ENCODE measurements around the gene CACFD1.
"Not testable (repeated sequence)": the region's sequence is repeated elsewhere in the genome, so short reads cannot be mapped to it uniquely, and the experiment has no call there.

CACFD1 gene

DNA sequence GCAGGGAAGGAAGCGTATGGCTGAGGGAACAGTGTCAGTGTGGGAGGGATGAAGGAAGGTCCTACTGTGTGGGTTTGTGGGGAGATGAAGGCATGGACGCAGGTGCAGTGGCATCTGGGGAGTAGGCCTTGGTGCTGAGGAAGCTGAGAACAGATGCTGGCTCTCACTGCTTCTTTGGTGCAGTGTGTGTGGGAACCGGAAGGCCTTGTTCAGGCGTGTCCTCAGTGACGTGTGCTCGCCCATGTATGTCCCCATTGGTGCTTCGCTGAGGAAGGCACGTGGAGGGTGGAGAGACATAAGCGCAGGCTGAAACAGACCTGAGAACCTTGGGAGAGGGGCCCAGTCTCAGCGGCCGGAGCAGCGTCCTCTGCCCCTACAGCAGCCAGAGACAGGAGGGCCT is 18.9 kb upstream of the CACFD1 start:
- DNase-seq (ENCODE audit: low read depth) = no peak

DNA sequence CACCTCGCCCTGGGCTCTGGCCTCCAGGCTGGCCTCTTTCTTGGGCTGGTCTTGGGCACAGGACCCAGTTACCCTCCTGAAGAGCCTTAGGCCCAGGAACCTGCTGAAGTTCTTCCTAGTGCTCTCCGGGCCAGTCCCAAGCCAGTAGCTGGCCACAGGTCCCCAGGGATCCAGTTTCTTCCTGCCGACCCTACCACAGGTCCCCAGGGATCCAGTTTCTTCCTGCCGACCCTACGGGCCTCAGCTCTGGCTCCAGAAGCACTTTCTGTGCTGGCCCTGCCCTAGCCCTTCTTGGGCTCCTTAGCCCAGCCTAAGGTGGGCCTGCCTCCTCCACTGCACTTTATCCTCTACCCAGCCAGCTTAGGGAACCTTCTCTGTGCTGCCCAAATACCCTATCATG is 18.2 kb upstream of the CACFD1 start:
- no peak for DNase-seq (ENCODE audit: low read depth)

DNA sequence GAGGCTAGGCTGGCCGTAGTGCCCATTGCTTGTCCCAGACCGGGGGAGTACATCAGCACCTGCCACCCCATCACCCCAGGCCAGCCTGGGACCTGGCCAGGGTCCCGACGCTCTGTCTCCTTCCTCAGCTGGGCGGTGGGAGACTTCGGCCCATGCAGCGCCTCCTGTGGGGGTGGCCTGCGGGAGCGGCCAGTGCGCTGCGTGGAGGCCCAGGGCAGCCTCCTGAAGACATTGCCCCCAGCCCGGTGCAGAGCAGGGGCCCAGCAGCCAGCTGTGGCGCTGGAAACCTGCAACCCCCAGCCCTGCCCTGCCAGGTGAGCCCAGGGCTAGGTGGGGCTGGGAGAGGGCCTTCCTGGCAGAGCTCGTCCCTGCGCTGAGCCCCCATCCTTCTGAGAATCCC is 16.5 kb upstream of the CACFD1 start:
- DNase-seq (ENCODE audit: low read depth) = no peak

DNA sequence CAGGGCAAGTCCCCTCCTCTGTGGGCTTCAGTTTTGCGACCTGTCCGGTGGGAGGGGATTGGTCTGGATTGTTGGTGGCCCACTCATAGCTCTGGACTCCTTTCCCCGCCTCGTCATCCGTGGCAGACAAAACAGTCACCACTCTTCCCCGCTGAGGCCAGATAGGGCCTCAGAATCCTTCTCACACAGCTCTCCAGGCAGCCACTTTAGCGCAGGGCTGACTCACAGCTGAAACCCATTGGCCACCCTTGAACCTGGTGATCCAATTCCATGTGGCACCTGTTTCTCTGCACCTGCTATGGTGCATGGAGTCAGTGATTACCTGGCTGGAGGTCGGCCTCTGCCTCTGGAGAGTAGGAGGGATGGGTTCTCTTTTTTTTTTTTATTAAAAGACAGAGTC is 15.8 kb upstream of the CACFD1 start:
- no peak for DNase-seq (ENCODE audit: low read depth)

DNA sequence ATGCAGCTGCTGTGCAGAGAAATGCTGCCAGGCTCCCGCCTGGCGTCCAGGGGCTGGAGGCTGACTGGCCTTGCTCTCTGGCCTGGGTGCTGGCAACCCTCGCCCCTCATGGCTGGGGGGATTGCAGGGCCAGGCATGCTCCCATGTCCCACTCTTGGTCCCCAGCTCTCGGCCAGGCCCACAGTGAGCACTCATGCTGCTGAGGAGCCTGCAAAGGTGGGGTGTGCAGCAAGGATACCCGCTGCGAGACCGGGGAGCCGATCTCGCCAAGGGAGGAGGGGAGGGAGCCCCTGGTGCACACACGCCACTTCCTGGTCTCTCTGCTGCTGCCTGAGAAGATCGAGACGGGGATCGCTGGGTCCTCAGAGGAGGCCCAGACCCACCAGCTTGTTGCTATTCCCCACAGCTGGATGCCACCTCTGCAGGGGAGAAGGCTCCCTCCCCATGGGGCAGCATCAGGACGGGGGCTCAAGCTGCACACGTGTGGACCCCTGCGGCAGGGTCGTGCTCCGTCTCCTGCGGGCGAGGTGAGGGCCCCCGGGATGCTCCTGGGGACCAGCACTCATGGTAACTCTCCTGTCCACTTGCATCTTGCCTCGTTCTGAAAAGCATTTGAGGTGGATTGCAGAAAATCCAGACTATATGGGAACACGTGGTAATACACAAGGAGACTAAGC is 14.3 kb upstream of the CACFD1 start:
- DNase-seq (ENCODE audit: low read depth) = no peak

DNA sequence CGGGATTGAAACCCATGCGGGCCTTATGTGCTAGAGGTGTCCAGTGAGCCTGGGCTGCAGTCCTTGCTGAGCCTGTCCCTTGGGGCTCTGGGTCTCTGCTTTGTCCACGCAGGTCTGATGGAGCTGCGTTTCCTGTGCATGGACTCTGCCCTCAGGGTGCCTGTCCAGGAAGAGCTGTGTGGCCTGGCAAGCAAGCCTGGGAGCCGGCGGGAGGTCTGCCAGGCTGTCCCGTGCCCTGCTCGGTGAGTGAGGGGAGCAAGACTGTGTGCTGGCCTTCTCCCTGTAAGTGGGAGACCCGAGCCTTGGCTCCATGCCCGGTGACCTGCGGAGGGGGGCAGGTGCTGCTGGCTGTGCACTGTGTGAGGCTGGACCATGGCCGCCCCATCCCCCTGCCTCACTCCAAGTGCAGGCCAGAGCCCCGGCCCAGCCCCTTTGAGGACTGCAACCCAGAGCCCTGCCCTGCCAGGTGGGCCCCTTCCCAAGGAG is 11.2 kb upstream of the CACFD1 start:
- DNase-seq (ENCODE audit: low read depth) = no peak

DNA sequence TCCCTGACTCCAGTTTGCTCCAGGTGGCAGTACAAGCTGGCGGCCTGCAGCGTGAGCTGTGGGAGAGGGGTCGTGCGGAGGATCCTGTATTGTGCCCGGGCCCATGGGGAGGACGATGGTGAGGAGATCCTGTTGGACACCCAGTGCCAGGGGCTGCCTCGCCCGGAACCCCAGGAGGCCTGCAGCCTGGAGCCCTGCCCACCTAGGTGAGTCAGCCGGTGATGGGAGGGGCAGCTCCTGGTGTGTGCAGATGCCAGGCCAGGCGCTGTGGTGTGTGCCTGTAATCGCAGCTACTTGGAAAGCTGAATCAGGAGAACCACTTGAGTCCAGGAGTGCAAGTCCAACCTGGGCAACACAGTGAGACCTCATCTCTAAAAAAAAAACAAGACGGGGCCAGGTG is 10.0 kb upstream of the CACFD1 start:
- no peak for DNase-seq (ENCODE audit: low read depth)

DNA sequence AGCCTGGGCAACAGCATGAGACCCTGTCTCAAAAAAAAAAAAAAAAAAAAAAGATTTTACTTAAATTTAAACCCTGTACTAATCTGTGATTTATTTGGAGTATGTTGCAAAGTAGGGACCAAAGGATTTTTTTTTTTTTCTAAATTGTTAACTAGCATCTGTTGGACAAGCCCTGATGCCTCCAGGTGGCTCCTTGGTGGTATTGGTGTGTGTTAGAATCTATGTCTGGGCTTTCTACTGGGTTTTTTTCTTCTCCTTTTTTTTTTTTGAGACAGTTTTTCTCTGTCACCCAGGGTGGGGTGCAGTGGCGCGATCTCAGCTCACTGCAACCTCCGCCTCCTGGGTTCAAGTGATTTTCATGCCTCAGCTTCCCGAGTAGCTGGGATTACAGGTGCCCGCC is 7.9 kb upstream of the CACFD1 start:
- DNase-seq (ENCODE audit: low read depth) = not testable (repeated sequence)

DNA sequence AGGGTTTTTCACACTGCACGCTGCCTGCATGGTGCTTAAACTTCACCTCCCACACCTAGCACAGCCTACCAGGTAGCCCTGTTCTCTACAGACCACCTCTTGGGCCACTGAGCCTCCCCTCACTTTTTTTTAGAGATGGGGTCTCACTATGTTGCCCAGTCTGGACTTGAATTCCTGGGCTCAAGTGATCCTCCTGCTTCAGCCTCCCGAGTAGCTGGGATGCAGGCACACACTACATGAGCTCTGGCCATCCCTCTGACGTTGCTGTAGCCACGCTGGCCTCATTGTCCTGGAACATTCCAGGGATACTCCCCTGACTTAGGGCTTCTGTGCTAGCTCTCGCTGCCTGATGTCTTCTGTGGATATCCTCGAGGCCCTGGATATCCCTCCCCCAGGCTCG is 7.2 kb upstream of the CACFD1 start:
- no peak for DNase-seq (ENCODE audit: low read depth)

DNA sequence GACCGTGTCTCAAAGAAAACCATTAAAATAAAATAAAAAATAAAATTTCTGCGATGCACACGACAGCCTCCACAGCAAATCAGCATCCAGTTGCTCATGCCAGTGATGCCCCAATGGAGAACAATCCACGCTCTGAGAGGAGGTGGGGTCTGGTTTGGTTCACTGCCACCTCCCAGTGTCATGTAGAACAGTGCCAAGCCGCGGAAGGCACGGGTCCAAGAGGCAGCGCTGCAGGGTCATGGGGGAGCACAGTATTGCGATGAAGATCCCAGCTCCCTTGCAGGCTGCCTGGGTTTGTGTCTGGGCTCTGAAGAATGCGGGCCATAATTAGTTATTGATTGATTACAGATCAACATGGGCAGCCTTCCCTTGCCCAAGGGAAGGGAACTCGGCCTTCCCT is 6.1 kb upstream of the CACFD1 start:
- no peak for DNase-seq (ENCODE audit: low read depth)

DNA sequence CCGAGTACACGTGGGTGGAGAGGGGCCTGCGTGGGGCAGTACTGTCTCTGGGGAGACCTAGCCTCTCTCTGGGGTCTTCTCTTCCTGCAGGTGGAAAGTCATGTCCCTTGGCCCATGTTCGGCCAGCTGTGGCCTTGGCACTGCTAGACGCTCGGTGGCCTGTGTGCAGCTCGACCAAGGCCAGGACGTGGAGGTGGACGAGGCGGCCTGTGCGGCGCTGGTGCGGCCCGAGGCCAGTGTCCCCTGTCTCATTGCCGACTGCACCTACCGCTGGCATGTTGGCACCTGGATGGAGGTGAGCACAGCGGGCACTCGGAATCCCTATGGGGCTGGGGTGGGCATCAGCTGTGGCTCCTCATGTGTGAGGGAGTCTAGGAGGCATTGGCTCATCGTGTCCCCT is 5.5 kb upstream of the CACFD1 start:
- no peak for DNase-seq (ENCODE audit: low read depth)

DNA sequence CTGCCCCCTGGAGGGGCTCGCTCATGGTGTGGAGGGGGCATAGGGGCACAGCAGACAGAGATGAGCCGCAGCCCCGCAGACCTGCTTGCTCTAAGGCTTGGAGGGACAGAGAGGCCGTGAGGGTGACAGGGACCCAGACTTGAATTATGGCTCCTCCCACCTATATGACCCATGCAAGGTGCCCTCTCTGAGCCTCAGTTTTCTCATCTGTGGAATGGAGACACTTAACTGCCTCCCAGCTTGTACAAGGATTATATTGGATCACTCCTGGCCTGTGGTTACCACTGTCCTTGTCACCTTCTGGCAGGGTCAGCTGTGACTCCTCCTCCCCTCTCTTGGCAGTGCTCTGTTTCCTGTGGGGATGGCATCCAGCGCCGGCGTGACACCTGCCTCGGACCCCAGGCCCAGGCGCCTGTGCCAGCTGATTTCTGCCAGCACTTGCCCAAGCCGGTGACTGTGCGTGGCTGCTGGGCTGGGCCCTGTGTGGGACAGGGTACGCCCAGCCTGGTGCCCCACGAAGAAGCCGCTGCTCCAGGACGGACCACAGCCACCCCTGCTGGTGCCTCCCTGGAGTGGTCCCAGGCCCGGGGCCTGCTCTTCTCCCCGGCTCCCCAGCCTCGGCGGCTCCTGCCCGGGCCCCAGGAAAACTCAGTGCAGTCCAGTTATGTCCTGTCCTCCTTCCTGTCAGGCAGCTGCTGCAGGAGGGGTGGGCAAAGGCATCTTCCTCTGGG is 4.7 kb upstream of the CACFD1 start:
- DNase-seq (ENCODE audit: low read depth) = no peak

DNA sequence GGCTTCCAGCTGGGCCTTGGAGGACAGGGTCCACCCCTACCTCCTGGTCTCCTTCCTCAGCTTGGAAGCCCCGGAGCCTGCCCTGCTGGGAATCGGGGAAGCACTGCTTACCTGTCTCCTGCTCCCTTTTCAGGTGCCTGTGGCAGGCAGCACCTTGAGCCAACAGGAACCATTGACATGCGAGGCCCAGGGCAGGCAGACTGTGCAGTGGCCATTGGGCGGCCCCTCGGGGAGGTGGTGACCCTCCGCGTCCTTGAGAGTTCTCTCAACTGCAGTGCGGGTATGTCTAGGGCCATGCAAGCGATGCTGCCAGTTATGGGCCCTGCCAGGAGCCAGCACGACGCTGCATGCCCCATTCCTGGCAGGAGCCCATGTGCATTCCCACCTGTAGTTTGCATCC is 3.8 kb upstream of the CACFD1 start:
- no peak for DNase-seq (ENCODE audit: low read depth)

DNA sequence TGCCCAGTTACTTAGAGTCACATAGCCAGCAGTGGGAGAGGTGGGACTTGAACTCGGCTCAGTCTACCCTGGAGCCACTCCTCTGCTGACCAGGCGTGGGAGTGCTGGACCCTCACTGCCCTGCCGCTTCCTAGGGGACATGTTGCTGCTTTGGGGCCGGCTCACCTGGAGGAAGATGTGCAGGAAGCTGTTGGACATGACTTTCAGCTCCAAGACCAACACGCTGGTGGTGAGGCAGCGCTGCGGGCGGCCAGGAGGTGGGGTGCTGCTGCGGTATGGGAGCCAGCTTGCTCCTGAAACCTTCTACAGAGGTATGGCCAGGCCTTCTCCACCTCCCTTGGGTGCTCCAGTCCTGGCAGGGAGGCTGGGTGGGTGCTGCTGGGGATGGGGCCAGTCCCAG is 3.4 kb upstream of the CACFD1 start:
- DNase-seq (ENCODE audit: low read depth) = no peak

DNA sequence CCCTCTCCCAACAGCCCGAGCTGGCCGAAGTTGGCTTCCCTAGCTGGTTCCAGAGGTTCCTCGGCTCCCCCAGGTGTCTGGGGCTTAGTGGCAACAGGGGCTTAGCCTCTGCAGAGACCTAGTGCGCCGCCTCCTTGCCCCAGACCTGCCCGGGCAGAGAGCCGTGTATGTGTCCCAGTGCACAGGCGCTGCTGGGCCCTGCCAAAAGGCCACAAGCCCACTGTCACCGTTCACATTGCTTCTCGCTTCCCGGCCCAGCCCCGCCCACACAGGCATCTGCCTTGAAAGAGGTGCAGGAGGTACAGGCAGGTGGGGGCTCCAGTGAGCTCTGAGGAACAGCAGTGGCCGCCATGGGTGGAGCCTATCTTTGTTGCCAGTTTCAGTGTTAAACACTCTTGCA is 2.5 kb upstream of the CACFD1 start:
- no peak for DNase-seq (ENCODE audit: low read depth)

DNA sequence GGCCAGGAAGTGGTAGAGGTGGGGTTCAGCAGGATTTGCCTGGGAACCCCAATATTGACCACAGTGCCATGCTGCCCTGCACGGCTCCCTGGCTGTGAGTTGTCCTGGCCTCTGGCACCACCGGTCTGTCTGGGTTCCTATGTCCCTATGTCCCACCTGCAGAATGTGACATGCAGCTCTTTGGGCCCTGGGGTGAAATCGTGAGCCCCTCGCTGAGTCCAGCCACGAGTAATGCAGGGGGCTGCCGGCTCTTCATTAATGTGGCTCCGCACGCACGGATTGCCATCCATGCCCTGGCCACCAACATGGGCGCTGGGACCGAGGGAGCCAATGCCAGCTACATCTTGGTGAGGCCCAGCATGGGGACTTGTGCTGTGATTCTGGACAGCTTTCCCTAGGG is 2.0 kb upstream of the CACFD1 start:
- DNase-seq (ENCODE audit: low read depth) = no peak

DNA sequence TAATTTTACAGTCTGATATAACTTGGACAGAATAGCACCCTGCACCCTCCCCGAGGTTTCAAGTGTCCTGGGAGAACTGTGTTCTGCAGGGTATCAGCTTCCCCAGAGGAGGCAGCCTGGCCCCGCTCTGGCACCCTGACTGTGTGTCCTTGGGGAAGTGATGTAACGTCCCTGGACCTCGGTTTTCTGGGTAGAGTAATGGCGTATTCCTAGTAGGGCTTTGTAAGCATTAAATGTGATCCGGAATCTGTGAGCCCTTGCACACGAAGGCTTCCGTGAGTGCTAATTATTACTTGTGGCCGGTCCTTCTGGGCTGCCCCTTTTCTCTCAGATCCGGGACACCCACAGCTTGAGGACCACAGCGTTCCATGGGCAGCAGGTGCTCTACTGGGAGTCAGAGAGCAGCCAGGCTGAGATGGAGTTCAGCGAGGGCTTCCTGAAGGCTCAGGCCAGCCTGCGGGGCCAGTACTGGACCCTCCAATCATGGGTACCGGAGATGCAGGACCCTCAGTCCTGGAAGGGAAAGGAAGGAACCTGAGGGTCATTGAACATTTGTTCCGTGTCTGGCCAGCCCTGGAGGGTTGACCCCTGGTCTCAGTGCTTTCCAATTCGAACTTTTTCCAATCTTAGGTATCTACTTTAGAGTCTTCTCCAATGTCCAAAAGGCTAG is 1.0 kb upstream of the CACFD1 start:
- DNase-seq (ENCODE audit: low read depth) = no peak

DNA sequence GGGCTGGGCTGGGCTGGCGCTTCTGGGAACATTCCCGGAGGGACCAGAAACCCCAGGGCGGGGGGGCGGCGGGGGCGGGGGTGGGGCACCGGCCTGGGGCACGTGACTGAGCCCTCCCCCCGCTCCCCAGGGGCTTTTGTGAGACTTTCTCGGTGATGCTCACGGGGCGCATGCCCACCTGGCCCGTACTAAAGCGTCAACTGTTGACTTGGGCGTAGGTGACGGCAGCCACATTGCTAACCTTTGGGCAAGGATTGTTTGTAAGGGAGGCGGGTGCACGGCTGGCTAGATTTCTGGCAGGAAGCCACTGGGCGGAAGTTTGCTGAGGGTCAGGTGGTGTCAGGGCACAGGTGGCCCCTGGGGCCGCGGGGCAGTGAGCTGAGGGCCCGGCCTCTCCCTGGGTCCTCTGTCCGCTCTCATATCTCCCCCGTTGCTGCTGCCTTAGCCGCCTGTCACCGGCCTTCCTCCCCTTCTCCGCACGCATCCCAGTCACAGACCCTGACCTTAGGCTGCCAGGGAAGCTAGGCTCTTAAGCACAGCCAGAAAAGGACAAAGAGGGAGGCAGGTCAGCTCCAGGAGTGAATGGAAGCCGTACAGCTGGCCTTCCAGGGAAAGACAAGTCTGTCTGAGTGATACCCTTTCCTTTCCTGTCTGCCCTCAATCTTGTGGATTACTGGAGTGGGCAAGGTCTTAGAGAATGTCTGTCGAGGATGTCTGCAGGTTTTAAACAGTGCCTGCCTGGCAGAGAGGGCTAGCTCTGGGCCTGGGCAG is 812 bp downstream of the CACFD1 start:
- peak; percentile 37 for DNase-seq (ENCODE audit: low read depth)

DNA sequence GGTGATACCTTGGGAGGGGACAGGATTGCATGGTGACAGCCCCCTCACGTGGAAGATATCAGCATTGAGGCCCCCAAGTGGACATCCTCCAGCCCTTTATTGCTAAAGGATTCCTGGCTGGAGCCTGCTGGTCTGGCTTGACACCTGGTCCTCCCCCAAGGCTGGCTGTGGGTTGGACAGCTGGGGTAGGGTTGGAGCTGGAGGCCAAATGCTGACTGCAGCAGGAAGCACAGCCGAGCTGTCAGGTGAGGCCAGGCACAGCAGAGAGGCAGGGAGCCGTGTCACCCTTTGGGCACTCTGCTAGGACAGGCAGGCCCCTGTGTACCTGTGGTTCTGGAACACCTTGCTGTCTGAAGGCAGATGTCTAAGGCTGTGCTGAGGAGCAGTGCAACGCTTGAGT is 2.2 kb downstream of the CACFD1 start:
- no peak for DNase-seq (ENCODE audit: low read depth)

DNA sequence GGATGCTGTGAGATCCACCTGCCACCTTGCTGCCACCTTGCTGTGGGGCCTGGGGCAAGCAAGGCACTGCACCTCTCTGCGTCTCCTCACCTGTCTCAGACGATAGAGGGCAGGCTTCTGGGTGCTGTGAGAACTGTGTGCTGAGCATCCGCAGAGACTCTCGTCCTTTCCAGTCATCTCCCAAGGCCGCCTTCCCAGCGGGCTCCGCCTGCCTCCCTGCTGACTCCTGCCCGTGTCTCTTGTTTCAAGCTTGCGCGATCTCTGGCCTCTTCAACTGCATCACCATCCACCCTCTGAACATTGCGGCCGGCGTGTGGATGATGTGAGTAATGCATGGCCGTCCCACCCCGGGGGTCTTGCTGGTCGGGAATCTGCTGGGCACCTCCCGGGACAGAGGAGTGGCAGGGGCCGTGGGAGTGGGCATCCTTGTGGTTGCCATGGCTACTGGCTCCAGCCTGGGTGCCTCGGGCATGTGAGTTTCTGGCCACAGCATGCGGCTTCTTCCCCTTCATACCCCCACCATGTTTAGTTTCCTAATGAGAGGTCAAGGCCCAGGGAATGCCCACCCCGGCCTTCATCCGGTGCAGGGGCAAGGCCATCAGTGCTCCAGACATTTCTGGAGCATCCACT is 3.6 kb downstream of the CACFD1 start:
- peak; percentile 12 for DNase-seq (ENCODE audit: low read depth)

DNA sequence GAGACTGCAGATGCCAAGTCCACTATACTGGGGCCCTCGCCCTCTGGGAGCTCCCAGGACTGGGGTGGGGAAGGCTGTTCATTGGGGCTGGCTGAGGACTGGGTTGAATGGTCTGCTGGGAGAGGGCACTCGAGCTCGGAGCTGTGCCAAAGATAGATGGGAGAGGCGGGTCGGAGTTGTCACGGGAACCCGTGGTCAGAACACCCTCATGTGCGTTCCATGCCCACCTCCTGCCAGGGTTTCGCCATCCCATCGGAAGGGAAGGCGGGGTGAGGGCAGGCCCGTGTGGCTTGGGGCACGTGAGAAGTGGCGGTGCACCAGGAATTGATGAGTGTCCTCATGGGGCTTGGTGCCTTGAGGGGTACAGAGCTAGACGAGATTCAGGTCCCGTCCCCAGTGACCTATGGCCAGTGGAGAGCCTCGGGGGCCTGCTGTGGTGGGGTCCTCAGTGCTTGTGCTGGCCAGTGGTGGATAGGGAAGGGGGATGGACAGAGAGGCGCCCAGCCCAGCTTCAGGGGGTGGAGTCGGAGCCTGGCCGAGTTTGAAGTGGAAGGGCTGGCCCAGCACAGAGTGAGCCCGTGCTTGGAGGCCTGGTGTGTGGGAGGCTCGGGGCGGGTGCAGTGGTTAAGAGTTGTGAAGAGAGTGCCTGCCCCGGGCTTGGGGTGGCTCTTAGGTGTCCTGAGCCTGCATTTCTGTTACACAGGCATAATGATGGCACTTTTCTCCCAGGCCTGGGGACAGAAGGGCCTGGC is 4.3 kb downstream of the CACFD1 start:
- DNase-seq (ENCODE audit: low read depth) = no peak
